ENCODE measurements around the gene HSPA12B. TPM values are rescaled to one million over a fixed set of nuclear protein-coding genes. Genes with fewer than 3 reads are reported as not detected.

Gene HSPA12B
- total and polyA plus RNA-seq, 2 of the 8 experiments (the other 6 are each of a cell fraction or from before 2014, with no cell fraction given): 2.2 to 4.3 TPM

DNA sequence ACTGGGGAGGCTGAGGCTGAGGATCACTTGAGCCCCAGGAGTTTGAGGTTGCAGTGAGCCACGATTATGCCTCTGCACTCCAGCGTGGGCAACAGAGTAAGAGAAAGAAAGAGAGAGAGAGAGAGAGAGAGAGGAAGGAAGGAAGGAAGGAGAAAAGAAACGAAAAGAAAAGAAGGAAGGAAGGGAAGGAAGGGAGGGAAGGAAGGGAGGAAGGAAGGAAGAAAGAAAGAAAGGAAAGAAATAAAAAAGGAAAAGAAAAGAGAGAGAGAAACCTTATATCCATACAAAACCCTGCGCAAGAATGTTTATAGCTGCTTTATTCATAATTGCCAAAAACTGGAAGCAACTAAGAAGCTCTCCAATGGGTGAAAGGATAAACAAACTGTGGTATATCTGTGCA is 8.1 kb upstream of the HSPA12B start:
- FAIRE-seq (no peak), DNase-seq (ENCODE audit: low read depth in 1 of 2, low spot score in 2 of 2) (no peak)
- H4K5ac ChIP-seq (ENCODE audit: insufficient read length, low read depth, low read length): no peak overlapping the region
- H3K9me3 ChIP-seq (ENCODE audit: insufficient read depth in 2 of 2, low read depth in 1 of 2, low read length in 1 of 2): no peaks in the 10 kb centered on the region
- no peaks in the 10 kb centered on the region for H3K79me1 ChIP-seq (ENCODE audit: low read depth, low read length)
- peaks cover 0 to under 1% of the 10 kb centered on the region in 2 experiments for H4K20me1 ChIP-seq (replicated peaks in 1 of 2; ENCODE audit: control insufficient read depth in 1 of 2, insufficient read depth in 2 of 2, low read length in 2 of 2)
- H3K27ac ChIP-seq (ENCODE audit: low read depth, low read length): no peak overlapping the region
- no peaks in the 10 kb centered on the region for H3K79me2 ChIP-seq (ENCODE audit: control insufficient read depth in 1 of 2, insufficient read depth in 2 of 2, low read length in 2 of 2)
- H3K4me3 ChIP-seq (ENCODE audit: extremely low read depth in 1 of 4, insufficient read depth in 2 of 4, low read depth in 3 of 4, low read length in 4 of 4): no peak overlapping the region
- no peak overlapping the region for H3K23ac ChIP-seq (ENCODE audit: insufficient read length)
- ChIA-PET CTCF (ENCODE audit: partially characterized antibody) (interaction anchor here (0.8 to 2.8 kb wide), 4 partner anchors 12 to 44 kb away, joined by 3 to 10 read pairs (median 6); no protein-coding TSS in a partner anchor), POLR2A (ENCODE audit: partially characterized antibody) (interaction anchor here (0.6 to 1.4 kb wide), 2 partner anchors 23 to 47 kb away, joined by 3 to 4 read pairs; no protein-coding TSS in a partner anchor)
- no peak overlapping the region for H3K14ac ChIP-seq (ENCODE audit: insufficient read length)
- no peaks in the 10 kb centered on the region for H3K4me1 ChIP-seq (replicated peaks in 1 of 4; ENCODE audit: control insufficient read depth in 3 of 4, insufficient read depth in 4 of 4, low read length in 3 of 4)
- no peak overlapping the region for H2BK20ac ChIP-seq (ENCODE audit: low read length)
- no peak overlapping the region for H4K91ac ChIP-seq (replicated peaks; ENCODE audit: insufficient read length, low read length)
- no peak overlapping the region for H4K8ac ChIP-seq (ENCODE audit: extremely low read depth, insufficient read depth, low read length)
- H3K4ac ChIP-seq (replicated peaks; ENCODE audit: insufficient read length, low read depth, low read length): no peak overlapping the region
- WGBS, 2 experiments (ENCODE audit: extremely low coverage in 1 of 2, insufficient coverage in 1 of 2, insufficient read length in 1 of 2, insufficient replicate concordance in 2 of 2, low coverage in 1 of 2, low lambda C conversion rate in 2 of 2, missing lambda C conversion rate in 1 of 2): 82% methylated on average over 4 of the region's 4 CpGs; no CpG with 5 or more reads in 1 of the 2 experiments
- no peak overlapping the region for H2BK120ac ChIP-seq (replicated peaks; ENCODE audit: low read depth, low read length)
- no peaks in the 10 kb centered on the region for H3K23me2 ChIP-seq (ENCODE audit: low read depth, low read length)
- no peak overlapping the region for H2AK5ac ChIP-seq (ENCODE audit: low read depth, low read length)
- no peaks in the 10 kb centered on the region for H3K36me3 ChIP-seq (ENCODE audit: control insufficient read depth in 2 of 4, insufficient read depth in 4 of 4, low read length in 3 of 4)
- no peak overlapping the region for H2AFZ ChIP-seq (ENCODE audit: low read length)
- no peak overlapping the region for H2BK15ac ChIP-seq (ENCODE audit: low read length)
- H3K9ac ChIP-seq (replicated peaks in 1 of 4; ENCODE audit: extremely low read depth in 1 of 4, low read depth in 3 of 4, low read length in 3 of 4): no peak overlapping the region
- no peak overlapping the region for H3K56ac ChIP-seq (replicated peaks; ENCODE audit: insufficient read length, low read depth, low read length)
- no peak overlapping the region for H2BK5ac ChIP-seq (ENCODE audit: low read depth, low read length)
- TF ChIP-seq TAF1 (IDR thresholded peaks at IDR 0.05; ENCODE audit: low read depth, low read length) (no peak), SIN3A (conservative IDR thresholded peaks at IDR 0.05 in 1 of 2, IDR thresholded peaks at IDR 0.05 in 1 of 2; ENCODE audit: low read depth in 1 of 2, low read length in 2 of 2) (no peak), MAFK (IDR thresholded peaks at IDR 0.05; ENCODE audit: low read depth, low read length) (no peak), JUND (IDR thresholded peaks at IDR 0.05; ENCODE audit: low read length) (no peak), SAP30 (IDR thresholded peaks at IDR 0.05; ENCODE audit: insufficient read depth, insufficient replicate concordance, low read length) (no peak), RNF2 (IDR thresholded peaks at IDR 0.05; ENCODE audit: borderline replicate concordance, low read depth, low read length, missing control alignments, poor library complexity, severe bottlenecking) (no peak), KDM5A (IDR thresholded peaks at IDR 0.05; ENCODE audit: low read length) (no peak), SRF (IDR thresholded peaks at IDR 0.05; ENCODE audit: low read depth, low read length) (no peak), EGR1 (IDR thresholded peaks at IDR 0.05; ENCODE audit: borderline replicate concordance, low read depth, low read length) (no peak)
- TF ChIP-seq, protein P1, sequence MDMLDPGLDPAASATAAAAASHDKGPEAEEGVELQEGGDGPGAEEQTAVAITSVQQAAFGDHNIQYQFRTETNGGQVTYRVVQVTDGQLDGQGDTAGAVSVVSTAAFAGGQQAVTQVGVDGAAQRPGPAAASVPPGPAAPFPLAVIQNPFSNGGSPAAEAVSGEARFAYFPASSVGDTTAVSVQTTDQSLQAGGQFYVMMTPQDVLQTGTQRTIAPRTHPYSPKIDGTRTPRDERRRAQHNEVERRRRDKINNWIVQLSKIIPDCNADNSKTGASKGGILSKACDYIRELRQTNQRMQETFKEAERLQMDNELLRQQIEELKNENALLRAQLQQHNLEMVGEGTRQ (IDR thresholded peaks at IDR 0.05; ENCODE audit: low read length): no peak
- TF ChIP-seq, protein P2, sequence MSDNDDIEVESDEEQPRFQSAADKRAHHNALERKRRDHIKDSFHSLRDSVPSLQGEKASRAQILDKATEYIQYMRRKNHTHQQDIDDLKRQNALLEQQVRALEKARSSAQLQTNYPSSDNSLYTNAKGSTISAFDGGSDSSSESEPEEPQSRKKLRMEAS (IDR thresholded peaks at IDR 0.05): no peak
- H3K18ac ChIP-seq (ENCODE audit: extremely low read depth, low read length): no peak overlapping the region
- H3K27me3 ChIP-seq (replicated peaks in 1 of 4; ENCODE audit: control insufficient read depth in 3 of 4, extremely low read depth in 1 of 4, insufficient read depth in 3 of 4, low read length in 3 of 4): peaks cover 0 to 5% (median 1%) of the 10 kb centered on the region in 4 experiments; a peak in 2 of 7 replicates
- H3K4me2 ChIP-seq (ENCODE audit: insufficient read depth in 1 of 2, low read depth in 2 of 2, low read length in 2 of 2): no peak overlapping the region
- H2BK12ac ChIP-seq (ENCODE audit: low read depth, low read length): no peak overlapping the region

All from H1 (cell line).